NCI-H774 (cell line): ENCODE measurements around the gene INCENP.
"Not testable (repeated sequence)": the region's sequence is repeated elsewhere in the genome, so short reads cannot be mapped to it uniquely, and the experiment has no call there.

Experiments
- DNase-seq: peaks from one replicate; lab custom pipeline; 2025; lab: John Stamatoyannopoulos, UW

Gene INCENP

DNA sequence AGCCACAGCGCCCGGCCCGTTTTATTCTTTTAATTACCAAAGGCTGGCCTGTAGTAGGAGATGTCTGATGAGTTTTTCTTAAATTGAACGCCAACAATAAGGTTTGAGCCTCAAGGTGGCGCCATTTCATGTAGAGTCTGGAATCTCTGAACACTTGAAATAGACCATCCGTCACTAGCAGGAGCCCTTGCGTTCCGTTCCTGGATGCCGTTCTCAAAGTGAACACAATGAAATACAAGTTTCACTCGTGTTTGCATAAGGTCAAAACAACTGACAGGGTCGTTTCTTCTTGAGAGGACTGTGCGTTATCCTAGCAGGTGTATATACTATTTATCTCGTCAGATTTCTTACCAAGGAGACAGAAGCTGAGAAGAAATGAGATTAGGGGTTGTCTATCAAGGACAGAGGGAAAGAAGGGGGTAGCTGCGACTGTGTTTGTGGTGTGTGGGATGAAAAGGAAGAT lies 47.5 kb downstream of the INCENP start:
- peak; percentile 79 for DNase-seq

DNA sequence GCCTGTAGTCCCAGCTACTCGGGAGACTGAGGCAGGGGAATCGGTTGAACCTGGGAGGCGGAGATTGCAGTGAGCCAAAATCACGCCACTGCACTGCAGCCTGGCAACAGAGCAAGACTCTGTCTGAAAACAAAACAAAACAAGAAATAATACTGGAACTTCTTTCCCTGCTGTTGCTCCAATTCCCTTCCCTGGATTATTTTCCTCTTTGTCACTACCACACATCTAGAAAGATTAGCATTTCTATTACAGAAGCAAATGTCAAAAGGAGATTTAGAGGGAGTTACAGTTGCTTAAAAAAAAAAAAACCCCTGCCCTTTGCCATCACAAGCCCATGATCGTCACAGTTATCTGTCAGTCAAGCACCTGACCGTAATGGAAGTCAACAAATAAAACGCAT lies 48.5 kb downstream of the INCENP start:
- no peak for DNase-seq

DNA sequence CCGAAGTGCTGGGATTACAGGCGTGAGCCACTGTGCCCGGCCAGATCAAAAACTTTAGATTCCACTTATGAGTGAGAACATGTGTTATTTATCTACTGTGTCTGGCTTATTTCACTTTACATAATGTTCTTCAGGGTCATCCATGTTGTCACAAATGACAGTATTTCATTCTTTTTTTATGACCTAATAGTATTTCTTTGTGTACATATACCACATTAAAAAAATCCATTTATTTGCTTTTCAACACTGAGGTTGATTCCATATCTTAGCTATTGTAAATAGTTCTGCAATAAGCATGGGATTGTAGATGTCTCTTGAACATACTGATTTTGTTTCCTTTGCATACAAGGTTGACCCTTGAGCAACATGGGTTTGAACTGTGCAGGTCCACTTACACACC lies 53.0 kb downstream of the INCENP start:
- DNase-seq, result no peak

DNA sequence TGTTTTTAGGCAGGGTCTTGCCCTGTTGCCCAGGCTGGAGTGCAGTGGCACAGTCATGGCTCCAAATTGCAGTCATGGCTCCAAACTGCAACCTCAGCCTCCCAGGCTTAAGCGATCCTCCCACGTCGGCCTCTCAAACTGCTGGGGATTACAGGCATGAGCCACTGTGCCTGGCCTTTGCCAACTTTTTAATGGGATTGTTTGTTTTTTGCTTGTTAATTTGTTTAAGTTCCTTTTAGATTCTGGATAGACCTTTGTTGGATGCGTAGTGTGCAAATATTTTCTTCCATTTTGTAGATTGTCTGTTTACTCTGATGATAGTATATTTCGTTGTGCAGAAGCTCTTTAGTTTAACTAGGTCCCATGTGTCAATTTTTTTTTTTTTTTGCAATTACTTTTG lies 56.2 kb downstream of the INCENP start:
- peak; percentile 6 for DNase-seq

DNA sequence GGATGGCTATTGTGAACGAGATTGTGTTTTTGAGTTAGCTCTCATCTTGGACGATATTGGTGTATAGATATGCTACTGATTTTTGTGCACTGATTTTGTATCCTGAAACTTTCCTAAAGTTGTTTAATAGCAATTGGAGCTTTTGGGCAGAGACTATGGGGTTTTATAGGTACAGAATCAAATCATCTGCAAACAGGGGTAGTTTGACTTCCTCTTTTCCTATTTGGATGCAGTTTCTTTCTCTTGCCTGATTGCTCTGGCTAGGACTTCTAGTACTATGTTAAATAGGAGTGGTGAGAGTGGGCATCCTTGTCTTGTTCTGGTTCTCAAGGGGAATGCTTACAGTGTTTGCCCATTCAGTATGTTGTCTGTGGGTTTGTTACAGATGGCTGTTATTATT lies 57.3 kb downstream of the INCENP start:
- DNase-seq, result no peak

DNA sequence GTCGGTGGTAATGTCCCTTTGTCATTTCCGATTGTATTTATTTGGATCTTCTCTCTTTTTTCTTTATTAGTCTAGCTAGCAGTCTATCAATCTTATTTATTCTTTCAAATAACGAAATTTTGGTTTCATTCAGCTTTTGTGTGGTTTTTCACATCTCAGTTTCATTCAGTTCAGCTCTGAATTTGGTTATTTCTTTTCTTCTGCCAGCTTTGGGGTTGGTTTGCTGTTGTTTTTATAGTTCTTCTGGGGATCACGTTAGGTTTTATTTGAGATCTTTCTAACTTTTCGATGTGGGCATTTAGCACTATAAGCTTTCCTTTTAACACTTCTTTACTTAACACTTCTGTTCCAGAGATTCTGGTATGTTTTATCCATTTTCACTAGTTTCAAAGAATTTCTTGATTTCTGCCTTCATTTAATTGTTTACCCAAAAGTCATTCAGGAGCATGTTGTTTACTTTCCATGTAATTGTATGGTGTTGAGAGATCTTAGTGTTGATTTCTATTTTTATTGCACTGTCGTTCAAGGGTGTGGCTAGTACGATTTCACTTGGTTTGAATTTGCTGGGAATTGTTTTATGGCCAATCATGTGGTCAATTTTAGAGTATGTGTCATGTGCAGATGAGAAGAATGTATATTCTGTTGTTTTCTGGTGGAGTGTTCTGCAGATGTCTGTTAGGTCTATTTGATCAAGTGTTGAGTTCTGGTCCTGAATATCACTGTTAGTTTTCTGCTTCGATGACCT lies 58.5 kb downstream of the INCENP start:
- no peak for DNase-seq

DNA sequence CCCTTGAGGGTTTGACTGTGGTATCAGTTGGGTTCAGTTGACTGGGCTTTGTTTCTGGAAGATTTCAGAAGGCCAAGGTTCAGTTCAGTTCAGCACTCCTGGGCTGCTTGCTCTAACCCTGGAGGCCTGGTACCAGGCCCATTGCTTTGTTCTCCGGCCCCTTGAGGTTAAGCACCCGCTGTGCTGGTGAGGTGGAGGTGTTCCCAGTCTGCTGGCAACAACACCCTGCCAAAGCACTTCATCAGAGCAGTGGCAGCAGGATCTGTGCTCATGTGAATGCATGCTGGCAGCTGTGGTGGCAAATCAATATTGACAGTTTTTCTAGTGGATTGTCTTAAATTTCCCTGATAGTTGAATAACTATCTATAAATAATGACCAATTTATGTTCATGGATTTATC lies 62.4 kb downstream of the INCENP start:
- DNase-seq, result peak; percentile 78

DNA sequence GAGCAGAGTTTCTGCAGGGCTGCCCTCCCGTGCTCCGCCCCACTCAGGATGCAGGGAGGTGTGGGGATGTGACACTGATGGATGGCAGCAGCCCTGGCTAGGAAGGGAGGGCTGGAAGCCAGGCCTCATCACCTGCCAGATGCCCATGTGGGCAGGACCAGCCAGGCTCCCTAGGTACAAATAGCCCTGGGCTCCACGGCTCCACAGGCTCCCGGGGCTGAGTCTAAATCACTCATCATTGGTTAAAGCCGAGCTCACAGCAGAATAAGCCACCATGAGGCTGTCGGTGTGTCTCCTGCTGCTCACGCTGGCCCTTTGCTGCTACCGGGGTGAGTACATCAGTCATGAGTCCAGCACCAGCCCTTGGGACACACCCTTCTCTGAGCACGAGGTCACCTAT lies 66.2 kb downstream of the INCENP start, which contains the start of gene SCGB1D1:
TSS of gene SCGB1D1 (plus strand) at position 206 of the 400 bp plus-strand sequence. CDS start at position 275, 69 bp downstream.
- DNase-seq, result no peak

DNA sequence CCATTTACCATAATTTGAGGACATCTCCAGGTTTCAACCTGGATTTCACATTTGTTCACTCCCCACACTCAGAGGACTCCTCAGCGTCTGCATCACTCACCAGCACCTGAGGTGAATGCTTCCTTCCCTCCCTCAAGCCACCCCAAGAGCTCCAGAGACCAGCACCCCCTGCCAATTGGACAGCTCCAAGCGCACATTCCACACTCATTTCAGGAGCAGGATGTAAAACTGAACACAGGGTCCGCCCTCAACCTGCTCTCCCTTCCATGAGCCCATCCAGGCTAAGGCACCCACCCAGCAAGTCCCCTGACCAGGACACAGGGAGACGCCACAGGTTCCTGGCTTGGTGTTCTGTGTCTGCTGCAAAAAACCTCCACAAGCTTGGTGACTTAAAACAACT lies 70.1 kb downstream of the INCENP start:
- DNase-seq, result no peak

DNA sequence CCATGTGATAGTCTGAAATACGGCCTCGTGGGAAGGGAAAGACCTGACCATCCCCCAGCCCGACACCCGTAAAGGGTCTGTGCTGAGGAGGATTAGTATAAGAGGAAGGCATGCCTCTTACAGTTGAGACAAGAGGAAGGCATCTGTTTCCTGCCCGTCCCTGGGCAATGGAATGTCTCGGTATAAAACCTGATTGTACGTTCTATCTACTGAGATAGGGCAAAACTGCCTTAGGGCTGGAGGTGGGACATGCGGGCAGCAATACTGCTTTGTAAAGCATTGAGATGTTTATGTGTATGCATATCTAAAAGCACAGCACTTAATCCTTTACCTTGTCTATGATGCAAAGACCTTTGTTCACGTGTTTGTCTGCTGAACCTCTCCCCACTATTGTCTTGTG lies 71.2 kb downstream of the INCENP start:
- not testable (repeated sequence) for DNase-seq

DNA sequence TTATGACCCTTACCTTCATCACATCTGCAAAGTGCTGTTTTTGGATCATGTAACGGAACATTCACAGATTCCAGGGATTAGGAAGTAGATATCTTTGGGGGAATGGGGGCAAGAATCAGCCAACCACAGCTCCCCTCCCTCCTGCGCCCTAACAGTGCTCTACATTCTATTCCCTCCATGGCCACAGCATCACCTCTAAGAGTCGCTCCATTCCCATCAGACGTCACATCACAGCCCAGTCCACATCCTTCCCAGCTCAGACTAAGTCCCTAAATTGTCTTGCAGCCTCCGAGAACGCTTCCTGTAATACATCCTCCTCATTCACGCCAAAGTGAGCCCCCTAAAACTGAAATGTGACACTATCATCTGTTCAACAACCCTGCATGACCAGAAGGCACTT lies 72.1 kb downstream of the INCENP start:
- DNase-seq, result no peak

DNA sequence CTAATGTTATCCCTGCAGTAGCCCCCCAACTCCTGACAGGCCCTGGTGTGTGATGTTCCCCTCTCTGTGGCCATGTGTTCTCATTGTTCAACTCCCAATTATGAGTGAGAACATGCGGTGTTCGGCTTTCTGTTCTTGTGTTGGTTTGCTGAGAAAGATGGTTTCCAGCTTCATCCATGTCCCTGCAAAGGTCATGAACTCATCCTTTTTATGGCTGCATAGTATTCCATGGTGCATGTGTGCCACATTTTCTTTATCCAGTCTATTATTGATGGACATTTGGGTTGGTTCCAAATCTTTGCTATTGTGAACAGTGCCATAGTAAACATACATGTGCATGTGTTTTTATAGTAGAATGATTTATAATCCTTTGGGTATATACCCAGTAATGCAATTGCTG lies 73.6 kb downstream of the INCENP start:
- not testable (repeated sequence) for DNase-seq

DNA sequence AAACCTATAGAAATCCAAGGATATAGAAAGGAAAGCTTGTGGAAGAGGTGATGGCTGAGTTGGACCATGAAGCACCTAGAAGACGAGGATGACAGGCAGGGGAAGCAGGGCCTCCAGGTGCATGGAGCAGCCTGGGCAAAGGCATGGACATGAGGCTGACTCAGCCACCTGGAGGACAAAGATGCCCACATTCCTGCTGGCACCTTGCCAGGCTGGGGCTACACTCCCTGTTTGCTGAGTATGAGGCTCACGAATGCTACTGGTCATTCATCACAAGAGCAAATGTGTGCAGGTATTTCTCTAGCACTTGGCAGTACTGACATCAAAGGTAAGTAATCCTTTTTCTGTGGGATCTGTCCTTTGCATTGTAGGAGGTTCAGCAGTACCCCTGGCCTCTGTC lies 77.6 kb downstream of the INCENP start:
- DNase-seq, result no peak
